Astrocyte of the hippocampus (primary cell): Measurements from ENCODE around the gene KRABD2.
A peak's percentile ranks its signal among the peaks of the same experiment; 100 is the strongest.
"Not testable (repeated sequence)": the region's sequence is repeated elsewhere in the genome, so short reads cannot be mapped to it uniquely, and the experiment has no call there.

Experiments used
- DNase-seq: peaks from one replicate; pipeline ENCODE4 v3.0.0; 2011; ENCODE audit warnings: low read depth, low spot score

KRABD2 gene

DNA sequence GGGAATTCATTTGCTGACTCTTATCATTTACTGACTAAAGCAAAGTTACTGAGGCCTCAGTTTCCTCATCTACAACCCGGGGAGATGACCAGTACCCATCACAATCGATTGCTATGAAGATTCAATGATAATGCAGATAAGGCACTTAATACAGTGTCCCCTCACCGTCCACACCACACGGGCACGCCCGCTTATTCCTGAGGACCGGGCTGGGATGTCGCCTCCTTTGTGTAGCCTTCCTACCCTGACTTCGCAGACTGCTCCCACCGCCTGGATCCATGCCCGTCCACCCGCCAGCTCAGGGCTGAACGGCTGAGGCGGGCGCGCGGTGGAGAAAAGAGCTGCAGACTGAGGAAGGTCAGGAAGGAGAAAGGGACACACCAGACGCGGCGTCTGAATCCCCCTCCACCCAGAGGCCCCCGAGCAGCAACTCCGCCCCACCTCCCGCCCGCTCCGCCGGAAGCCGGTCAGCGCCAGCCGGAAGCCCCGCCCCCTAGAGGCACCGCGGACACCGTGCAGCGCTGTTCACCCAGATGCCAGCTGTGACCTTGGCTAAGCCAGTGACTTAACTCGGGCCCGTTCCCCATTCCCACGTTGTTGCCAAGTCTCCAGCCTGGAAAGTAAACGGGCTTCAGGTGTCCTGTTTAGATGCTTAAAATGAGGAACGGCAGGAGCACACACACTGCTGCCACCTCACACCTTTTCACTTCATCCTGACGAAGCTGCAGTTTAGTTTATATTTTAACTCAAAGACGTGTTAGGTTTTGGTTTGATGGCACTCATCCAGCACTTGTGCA is at the start of gene KRABD2:
Gene KRABD2, minus strand, starts transcription at position 434 of the 797 bp plus-strand sequence.
- peak; percentile 94 for DNase-seq

DNA sequence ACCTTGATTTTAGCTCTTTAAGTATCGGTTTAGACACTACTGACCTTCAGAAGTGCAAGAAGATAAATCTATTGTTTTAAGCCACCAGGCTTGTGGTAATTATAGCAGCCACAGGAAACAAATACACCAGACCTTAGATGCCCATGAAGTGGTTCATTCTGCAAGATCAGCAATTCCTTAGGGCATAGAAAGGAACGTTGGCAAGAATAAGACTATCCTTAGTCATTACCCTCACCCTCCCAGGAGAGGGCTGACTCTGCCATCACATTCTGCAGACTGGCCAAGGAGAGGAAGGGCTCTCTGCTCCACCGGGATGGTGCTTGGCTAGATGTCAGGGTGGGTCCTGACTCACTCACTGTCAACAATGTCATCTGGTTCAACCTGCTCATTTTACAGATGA is 45.1 kb upstream of the KRABD2 start:
- DNase-seq: no peak

DNA sequence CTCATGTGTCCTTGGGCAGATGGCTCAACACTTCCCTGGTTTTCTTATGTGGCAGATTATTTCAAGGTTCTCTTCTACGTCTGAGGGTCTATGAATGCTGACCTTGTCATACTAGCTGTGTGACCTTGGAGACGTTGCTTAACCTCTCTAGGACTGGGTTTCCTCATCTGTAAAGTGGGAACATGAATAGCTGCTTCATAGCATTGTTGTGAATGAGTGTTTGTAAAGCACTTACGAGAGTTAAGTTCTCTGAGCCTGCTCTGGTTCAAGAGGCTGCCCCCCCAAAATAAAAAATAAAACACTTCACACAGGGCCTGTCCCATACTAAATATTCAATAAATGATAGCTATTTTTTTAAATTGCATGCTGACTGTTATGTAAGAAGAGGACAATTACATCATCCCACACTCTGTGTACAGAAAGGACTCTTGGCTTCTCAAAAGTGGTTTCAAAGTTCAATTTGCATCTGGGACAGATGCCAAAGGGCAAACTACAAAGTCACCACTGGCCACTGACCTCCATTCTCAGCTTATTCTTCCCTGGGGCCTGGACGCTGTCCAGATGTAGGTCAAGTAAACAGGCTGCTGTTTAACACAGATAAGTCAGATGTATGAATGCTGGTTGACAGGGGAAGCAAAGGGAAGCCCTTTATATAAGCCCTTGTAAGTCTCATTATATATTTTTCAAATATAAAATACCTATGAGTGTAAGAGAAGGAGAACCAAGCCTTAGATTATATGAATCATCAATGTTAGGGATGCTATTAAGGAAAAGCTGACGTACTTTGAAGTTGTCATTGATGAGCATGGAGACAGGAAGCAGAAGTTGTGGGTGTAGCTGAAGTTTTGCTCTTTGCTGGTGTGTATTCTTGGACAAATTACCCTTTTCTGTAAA is 43.8 kb upstream of the KRABD2 start:
- DNase-seq: peak; percentile 57

DNA sequence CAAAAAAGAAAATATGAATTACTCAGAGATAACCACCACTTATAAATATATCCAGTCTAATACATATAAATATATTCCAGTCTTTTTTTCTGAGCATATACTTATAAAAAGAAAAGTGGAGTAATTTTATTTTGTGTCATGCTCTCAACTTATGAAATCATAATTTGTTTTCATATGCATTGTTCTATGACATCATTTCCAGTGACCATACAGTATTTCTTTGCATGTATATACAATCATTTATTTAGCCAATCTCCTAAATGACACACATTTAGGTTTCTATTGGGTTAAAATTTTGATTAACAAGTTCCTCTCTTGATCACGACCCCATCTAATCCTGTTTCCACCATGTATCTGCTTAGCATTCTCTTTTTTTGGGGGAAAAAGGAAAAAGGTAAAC is 42.8 kb upstream of the KRABD2 start:
- DNase-seq: no peak

DNA sequence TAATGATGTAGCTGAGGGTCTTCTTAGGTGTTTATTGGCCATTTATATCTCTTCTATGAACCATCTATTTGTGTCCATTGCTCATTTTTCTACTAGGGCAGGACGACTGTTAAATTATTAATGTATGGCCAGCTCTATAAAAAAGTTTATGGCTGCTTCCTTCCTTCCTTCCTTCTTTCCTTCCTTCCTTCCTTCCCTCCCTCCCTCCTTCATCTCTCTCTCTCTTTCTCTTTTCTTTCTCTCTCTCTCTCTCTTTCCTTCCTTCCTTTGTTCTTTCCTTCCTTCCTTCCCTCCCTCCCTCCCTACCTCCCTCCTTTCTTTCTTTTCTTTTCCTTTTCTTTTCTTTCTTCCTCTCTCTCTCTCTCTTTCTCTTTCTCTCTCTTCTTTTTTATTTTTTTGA is 42.0 kb upstream of the KRABD2 start:
- DNase-seq: no peak

DNA sequence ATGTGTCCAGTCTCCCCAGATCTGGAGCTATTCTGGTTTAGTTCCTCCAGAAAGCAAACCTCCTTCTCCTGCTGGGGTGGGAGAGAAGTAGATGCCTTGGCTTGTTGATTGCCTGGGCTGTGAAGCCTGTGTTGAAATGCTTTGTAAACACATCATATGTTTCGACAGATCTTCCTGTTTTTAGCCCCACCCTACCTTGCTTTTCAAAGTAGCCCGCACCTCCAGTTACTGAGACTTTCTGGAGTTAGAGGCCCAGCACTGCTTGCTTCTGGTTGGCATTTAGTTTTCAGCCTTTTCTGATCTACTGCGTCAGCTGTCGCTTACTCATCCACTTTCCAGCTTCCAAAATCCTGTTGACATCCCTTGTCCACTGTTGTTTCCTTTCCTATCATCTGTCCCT is 41.3 kb upstream of the KRABD2 start:
- DNase-seq: no peak

DNA sequence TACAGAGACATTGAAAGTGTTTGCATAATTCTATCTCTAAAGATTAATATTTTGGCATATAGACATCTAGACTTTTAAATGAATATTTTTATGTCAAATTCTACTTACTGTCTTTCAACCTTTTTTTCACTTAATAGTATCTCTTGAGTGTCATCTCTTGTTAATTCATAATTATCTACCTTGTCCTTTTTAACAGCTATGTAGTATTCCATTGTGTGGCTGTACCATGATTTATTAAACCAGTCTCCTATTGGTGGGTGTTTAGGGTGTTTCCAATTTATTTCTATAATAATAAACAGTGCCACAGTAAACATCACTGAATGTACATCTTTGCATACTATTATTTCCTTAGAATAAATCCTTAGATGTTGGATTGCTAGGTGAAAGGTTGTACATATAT is 37.4 kb upstream of the KRABD2 start:
- DNase-seq: no peak

DNA sequence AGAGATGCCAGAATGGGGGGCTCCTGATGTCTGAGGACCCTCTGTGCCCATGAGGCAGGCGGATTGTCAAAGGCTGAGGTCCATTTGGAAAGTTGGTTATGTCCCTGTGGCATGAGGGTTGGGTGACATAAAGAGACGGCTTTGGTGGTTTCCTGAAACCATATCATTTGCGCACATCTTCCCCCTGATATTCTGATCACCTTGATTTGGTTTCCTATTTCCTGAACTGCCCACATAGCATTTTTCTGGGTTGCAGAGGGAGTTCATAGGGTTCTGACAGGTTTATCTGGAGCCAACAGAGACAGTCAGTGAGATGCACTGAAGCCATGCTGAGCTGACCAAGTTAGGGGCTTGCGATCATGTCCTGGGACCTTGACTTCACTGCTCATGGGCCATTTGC is 36.8 kb upstream of the KRABD2 start:
- no peak for DNase-seq

DNA sequence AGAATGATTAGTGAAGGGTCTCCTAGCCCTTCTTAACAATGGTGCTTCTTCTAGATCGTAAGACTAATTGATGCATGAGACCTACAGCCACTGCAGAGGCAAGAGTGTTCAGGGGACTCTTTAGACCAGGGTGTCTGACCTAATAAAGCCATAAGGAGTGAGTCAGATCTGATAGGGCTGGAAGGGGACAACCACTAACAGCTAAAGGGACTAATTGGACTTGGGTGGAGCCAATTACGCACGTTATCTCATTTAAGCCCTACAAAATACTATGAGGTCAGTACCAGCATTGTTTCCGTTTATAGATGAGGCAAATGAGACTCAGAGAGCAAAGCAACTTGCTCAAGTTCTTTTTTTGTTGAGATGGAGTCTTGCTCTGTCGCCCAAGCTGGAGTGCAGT is 35.6 kb upstream of the KRABD2 start:
- no peak for DNase-seq

DNA sequence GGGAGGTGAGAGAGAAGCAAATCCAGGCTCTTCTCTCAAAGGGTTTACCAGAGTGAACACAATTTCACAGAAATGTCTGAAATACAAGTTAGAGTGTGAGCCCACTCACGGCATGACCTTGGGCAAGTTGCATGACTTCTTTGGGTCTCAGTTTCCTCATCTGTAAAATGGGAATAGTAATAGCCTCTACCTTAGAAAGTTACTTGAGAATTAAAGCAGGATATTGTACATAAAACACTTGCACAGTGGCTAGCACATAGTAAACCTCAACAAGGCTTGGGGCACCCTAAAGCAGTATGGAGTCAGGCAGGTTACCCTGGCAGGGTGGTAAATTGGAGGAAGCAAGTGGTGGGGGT is 34.4 kb upstream of the KRABD2 start:
- DNase-seq: no peak

DNA sequence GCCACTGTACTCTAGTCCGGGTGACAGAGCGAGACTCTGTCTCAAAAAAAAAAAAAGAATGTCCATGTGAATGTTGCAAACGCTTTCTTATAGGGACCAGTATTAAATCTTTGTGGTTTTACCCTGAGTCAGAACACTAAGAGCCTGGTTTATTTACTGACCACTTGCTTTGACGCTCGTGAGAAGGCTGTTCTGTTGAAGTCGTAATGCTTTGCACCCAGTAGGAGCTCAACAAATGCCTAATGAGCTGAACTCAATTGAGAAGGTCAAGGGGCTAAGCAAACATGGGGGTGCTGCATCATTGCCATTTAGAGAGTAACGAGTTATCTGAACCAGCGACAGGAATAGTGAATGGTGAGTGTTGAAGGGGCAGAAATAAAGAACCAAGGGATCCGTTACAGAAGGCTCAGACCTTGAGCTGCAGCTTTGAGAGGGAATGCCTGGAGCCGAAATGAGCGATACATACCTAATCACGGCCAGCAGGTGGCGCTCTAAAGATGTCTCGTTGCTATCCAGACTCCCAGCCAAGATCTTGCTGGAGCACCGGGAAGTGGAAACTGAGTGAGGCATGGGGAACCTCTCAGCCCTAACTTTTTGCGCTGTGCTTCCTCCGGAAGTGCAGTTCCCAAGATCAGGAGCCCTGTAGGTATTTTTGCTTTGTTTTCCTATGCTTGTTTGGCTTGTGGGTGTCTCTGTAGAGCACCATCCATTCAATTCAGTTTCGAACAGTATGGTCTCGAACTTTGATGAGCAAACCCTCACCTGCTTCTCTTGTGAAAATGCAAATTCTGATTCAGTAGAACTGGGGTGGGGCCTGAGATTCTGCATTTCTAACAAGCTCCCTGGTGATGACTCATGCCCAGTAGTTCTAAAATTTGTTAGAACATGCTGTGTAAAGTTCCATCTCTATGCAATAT is 33.7 kb upstream of the KRABD2 start:
- peak; percentile 93 for DNase-seq

DNA sequence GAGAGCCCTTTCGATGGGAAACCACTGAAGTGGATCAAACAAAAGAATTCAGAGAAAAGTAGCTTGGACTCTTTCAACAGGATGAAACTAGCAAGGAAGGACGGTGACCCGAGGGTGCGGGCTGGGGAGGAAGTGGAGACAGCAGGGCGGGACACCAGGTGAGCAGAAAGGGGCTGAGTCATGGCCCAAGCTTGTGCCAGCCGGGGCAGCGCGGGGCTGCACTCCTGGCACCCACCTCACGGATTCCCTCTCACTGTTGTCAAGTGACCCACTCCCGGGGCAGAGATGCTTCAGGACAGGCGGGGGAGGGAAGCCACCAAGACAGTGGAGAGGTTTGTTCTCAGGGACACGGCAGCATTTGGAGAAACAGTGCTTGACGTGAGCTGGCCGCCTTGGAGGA is 31.9 kb upstream of the KRABD2 start:
- no peak for DNase-seq

DNA sequence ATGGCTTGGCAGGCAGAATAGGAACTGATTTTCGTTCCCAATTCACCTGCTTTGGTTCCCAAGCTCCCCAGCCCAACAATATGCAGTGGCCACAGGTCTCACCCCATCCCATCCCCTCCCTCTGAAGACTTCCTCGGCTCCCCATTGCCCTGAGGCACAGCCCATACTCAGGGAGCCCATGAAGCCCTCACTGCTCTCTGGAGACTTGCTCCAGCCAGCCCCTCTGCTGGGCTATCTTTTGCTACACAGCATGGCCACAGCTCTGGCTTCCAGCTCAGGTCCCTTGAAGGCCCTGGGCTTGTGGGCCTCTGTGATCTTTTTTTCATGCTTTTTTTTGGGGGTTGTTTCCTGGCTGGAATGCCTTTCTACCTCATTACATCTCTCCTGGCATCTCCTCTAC is 29.7 kb upstream of the KRABD2 start:
- DNase-seq: no peak

DNA sequence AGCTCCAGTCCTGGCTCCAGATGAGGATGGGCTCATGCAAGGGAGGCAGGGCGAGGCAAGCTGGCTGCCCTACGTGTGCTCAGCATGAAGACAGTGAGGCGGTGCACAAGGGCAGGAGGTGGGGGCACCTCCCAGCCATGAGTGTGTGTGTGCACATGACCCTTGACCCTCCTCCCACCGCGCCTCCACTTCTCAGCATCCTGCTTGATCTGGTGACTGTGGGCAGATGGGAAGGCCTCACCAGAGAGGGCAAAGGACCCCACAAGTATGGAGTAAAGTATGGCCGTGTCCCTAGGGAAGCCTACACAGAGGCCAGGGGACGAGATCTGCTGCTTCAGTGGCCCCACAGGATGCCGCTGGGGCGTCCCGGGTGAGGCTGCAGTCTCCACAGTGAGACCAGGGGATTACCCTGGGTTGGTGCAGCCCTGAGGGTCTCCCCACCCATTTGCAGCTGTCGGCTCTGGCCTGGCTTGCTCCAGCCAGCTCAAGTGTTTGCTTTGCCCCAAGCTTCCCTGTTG is 29.1 kb upstream of the KRABD2 start:
- no peak for DNase-seq

DNA sequence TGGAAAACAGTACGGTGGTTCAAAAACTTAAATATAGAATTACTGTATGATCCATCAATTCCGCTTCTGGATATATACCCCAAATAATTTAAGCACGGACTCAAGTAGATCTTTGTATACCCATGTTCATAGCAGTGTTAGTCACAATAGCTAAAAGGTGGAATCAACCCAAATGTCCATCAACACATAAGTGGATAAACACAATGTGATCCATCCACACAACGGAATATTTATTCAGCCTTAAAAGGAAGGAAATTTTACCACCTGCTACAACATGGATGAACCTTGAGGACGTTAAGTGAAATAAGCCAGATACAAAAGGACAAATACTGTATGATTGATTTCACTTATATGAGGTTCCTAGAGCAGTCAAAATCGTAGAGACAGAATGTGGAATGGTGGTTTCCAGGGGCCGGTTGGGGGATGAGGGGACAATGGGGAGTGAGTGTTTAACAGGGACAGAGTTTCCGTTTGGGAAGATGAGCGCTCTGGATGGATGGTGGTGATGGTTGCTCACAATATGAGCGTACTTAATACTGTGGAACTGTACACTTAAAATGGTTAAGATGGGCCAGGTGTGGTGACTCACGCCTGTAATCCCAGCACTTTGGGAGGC is 26.5 kb upstream of the KRABD2 start:
- no peak for DNase-seq

DNA sequence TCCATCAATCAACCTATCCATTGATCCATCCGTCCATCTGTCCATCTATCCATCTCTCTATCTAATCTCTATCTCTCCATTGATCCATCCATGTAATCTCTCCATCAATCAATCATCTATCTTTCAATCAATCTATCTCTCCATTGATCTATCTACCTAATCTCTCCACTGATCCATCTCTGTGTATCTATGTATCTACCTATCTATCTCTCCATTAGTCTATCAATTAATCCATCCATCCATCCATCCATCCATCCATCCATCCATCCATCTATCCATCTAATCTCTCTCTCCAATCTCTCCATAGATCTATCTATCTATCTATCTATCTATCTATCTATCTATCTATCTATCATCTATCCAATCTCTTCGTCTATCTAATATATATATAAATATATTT is 24.6 kb upstream of the KRABD2 start:
- DNase-seq: no peak

DNA sequence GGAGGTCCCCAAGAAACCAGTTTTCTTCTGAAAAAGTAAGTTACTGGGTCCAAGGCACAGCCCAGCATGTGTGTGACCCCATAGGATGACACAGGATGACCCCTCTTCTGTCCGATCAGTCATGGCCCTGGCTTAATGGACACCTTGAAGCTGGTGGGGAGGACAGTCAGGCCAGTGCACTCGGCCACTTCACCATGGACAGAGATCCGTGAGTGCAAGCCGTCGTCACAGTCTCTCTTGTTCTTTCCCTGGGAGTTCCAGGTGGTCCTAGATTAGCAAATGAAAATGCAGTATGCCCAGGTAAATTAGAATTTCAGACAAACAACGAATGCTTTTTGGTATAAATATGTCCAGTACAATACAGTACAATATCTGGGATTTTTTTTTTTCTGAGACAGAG is 22.5 kb upstream of the KRABD2 start:
- no peak for DNase-seq

DNA sequence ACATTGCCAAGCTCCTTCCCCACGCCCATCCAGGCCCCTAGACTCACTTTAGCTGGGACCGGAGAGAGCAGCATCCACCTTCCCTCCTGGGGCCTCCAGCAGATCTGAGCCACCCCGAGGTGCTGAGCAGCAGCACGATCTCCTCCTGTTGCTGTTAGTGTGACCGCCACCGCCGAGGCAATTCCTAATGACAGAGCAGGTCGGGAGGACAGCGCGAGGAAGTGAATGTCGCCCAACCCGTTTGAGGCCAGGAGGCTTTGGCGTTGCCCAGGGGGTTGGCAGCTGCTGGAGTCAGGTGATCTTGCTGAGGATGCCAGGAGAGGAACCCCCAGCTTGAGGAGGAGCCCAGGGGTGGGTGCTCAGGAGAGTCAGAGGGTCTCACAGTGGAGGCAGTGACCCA is 21.1 kb upstream of the KRABD2 start, which contains the start of gene RNF222:
Gene RNF222, minus strand, starts transcription at position 192 of the 400 bp plus-strand sequence. CDS start 4,366 bp downstream, outside the sequence.
- DNase-seq: no peak

DNA sequence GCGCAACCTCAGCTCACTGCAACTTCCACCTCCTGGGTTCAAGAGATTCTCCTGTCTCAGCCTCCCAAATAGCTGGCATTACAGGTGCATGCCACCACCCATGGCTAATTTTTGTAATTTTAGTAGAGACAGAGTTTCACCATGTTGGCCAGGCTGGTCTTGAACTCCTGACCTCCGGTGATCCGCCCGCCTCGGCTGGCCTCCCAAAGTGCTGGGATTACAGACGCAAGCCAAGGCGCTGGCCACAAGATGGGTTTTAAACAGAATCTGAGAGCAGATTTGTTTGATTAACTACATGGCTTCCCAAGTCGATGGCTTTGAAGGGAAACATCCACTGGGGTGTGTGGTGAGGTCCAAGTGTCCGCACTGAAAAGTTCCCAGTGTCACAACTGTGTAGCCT is 18.0 kb upstream of the KRABD2 start:
- DNase-seq: not testable (repeated sequence)

DNA sequence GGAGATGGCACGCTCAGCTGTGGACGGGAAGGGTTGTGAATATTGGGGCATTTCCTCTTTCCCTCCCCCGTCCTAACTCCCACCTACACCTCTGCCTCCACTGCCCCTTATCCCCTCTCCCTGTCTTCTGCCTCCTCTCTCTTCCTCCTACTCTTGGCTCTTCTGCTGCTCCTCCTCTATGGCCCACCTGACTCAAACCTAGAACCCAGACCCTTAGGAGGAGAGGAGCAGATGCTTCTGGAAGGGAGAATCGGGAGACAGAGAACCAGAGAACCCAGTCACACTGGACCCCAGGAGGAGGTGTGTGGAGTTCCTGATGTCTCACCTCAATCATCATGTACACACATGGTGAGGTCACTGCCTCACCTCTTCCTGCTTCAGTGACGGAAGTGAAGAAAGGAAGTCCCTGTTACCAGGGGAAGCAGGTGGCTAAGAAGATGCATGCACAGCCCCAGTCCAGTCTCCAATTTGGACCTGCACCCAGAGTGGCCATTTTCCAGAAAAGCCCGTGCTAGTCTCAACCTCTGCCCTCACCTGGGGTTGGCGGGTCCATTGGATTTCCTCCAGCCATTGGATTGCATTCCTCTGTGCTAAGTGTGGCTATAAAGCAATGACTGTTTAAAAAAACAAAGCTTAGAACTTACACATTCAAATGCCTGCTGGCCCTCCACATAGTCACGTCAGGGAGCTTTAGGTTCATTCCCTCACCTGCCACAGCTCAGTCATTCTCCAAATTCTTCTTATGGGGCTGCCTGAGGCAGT is 17.1 kb upstream of the KRABD2 start:
- DNase-seq: peak; percentile 28
